Measurements from ENCODE around the gene DPYSL4. TPM values are rescaled to one million over a fixed set of nuclear protein-coding genes. Genes with fewer than 3 reads are reported as not detected.
"Not testable (repeated sequence)": the region's sequence is repeated elsewhere in the genome, so short reads cannot be mapped to it uniquely, and the experiment has no call there.

Gene DPYSL4
- total RNA-seq, 1 donor from 2014 or later: 35.2 TPM

DNA sequence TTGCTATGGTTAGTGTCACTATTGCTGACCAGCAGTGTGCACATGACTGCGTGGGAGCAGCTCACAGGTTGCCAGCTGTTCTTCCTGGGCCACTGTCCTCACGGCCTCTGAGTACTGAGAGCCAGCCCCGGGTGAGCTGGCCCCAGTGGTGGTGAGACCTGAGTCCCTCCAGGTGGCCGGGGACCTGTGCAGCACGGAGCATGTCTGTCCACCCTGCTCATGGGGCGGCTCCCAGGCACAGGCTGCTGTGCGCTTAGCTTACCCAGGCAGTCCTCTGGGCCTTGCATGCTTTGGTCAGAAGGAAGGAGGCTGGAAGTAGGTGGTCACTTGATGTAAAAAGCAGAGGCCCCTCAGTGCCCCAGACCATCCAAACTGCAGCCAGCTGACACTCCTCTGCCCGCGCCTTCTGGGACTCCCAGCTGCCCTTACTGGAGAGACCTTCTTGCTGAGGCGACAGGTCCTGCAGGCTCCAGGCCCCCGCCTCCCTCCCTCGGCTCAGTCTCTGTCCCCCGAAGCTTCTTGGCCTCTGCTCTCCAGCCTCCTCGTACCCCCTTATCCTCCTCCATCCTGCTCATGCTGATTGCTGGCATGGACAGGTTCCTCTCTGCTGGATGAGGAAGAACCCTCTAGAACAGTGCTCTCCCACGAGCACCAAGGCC, 30.9 kb upstream of the DPYSL4 start:
- H3K4me1 Mint-ChIP-seq (ENCODE audit: low read depth): no peaks in the 10 kb centered on the region
- no peaks in the 10 kb centered on the region for H3K36me3 Mint-ChIP-seq (ENCODE audit: low read depth)
- H3K9me3 Mint-ChIP-seq (ENCODE audit: low read depth): no peaks in the 10 kb centered on the region
- DNase-seq (ENCODE audit: low spot score): peak; percentile 93
- TF ChIP-seq, protein P1, sequence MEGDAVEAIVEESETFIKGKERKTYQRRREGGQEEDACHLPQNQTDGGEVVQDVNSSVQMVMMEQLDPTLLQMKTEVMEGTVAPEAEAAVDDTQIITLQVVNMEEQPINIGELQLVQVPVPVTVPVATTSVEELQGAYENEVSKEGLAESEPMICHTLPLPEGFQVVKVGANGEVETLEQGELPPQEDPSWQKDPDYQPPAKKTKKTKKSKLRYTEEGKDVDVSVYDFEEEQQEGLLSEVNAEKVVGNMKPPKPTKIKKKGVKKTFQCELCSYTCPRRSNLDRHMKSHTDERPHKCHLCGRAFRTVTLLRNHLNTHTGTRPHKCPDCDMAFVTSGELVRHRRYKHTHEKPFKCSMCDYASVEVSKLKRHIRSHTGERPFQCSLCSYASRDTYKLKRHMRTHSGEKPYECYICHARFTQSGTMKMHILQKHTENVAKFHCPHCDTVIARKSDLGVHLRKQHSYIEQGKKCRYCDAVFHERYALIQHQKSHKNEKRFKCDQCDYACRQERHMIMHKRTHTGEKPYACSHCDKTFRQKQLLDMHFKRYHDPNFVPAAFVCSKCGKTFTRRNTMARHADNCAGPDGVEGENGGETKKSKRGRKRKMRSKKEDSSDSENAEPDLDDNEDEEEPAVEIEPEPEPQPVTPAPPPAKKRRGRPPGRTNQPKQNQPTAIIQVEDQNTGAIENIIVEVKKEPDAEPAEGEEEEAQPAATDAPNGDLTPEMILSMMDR (IDR thresholded peaks at IDR 0.05): no peak
- H3K27me3 Mint-ChIP-seq (ENCODE audit: low read depth): no peaks in the 10 kb centered on the region
- no peak overlapping the region for H3K4me3 Mint-ChIP-seq (ENCODE audit: unreplicated experiment)
- no peak overlapping the region for H3K27ac Mint-ChIP-seq (ENCODE audit: unreplicated experiment)

DNA sequence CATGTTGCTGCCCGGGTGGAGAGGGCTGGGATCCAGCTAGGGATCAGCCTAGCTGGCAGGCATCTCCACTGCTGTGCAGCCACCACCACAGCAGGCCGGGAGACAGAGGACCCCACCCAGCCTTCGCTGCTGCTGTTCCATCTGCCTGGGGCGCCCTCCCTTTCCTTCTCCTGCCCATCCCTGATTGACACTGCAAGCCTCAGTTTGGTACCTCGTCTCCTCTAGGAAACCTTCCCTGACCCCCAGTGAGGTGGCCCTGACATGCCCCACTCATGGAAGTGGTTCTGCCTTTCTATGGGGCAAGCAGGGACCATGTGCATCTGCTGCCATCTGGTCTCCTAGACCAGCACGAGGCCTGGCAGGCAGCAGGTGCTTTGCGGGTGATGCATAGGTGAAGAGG, 30.4 kb upstream of the DPYSL4 start:
- Mint-ChIP-seq H3K36me3 (ENCODE audit: low read depth) (no peaks in the 10 kb centered on the region), H3K4me3 (ENCODE audit: unreplicated experiment) (no peak overlapping the region), H3K27ac (ENCODE audit: unreplicated experiment) (no peak overlapping the region), H3K9me3 (ENCODE audit: low read depth) (no peaks in the 10 kb centered on the region), H3K4me1 (ENCODE audit: low read depth) (no peaks in the 10 kb centered on the region), H3K27me3 (ENCODE audit: low read depth) (no peaks in the 10 kb centered on the region)
- TF ChIP-seq, protein P1 (IDR thresholded peaks at IDR 0.05): no peak
- peak; percentile 58 for DNase-seq (ENCODE audit: low spot score)

DNA sequence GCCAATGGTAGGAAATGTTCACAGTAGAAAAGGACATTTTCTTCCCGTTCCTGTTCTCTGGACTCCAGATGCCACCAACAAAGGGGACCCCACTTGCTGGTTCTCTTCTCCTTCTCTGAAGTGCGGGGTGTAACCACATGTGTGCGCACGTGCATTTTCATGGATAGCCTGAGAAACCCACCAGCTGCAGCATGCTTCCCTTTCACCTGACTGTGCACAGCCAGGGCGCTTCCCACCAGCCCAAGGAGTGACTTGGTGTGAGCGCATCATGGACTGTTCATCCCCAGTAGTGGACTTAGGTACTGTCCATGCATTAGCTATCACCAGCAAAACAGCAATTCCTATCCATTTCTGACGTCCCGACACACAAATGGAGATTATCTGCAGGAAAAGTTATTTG, 29.6 kb upstream of the DPYSL4 start:
- no peak overlapping the region for H3K4me3 Mint-ChIP-seq (ENCODE audit: unreplicated experiment)
- no peaks in the 10 kb centered on the region for H3K36me3 Mint-ChIP-seq (ENCODE audit: low read depth)
- no peak for DNase-seq (ENCODE audit: low spot score)
- H3K9me3 Mint-ChIP-seq (ENCODE audit: low read depth): no peaks in the 10 kb centered on the region
- no peak overlapping the region for H3K27ac Mint-ChIP-seq (ENCODE audit: unreplicated experiment)
- peaks cover 3% of the 10 kb centered on the region for H3K4me1 Mint-ChIP-seq (ENCODE audit: low read depth)
- H3K27me3 Mint-ChIP-seq (ENCODE audit: low read depth): no peaks in the 10 kb centered on the region
- TF ChIP-seq, protein P1 (IDR thresholded peaks at IDR 0.05): no peak

DNA sequence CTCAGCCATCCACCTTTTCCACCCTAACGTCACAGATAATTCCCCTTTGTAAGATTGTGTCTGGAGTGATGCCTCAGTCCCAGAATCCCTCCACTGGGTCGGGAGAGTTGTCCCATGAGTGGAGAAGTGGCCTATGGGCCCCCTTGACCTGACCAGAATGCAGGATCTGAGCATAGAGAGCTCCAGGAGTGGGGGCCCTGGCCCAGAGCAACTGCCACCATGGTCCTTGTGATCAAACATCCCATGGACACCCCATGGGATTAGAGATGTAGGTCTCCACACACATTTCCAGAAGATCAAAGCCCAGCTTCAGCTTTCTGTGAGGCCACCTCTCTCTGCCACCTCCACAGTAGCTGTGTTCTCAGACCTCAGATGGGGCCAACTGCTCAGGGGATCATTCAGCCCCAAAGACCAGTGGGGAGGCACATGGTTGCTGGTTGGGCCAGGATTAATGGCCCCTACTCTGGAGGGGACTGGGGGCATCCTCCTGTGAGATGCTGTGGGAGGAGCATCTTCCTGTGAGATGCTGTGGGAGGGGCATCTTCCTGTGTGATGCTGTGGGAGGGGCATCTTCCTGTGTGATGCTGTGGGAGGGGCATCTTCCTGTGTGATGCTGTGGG, 28.5 kb upstream of the DPYSL4 start:
- DNase-seq (ENCODE audit: low spot score): peak; percentile 39
- Mint-ChIP-seq H3K4me3 (ENCODE audit: unreplicated experiment) (no peak overlapping the region), H3K4me1 (ENCODE audit: low read depth) (peaks cover 7% of the 10 kb centered on the region), H3K9me3 (ENCODE audit: low read depth) (no peaks in the 10 kb centered on the region), H3K27ac (ENCODE audit: unreplicated experiment) (no peak overlapping the region), H3K36me3 (ENCODE audit: low read depth) (no peaks in the 10 kb centered on the region), H3K27me3 (ENCODE audit: low read depth) (no peaks in the 10 kb centered on the region)
- TF ChIP-seq, protein P1 (IDR thresholded peaks at IDR 0.05): no peak

DNA sequence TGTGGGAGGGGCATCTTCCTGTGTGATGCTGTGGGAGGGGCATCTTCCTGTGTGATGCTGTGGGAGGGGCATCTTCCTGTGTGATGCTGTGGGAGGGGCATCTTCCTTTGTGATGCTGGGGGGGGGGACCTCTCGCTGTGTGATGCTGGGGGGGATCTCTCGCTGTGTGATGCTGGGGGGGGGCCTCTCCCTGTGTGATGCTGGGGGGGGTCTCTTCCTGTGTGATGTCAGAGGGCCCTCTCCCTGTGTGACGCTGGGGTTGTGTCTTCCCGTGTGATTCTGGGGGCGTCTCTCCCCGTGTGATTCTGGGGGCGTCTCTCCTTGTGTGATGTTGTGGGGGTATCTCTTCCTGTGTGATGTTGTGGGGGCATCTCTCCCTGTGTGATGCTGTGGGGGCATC, 27.9 kb upstream of the DPYSL4 start:
- H3K9me3 Mint-ChIP-seq (ENCODE audit: low read depth): no peaks in the 10 kb centered on the region
- H3K36me3 Mint-ChIP-seq (ENCODE audit: low read depth): no peaks in the 10 kb centered on the region
- H3K4me3 Mint-ChIP-seq (ENCODE audit: unreplicated experiment): no peak overlapping the region
- H3K27ac Mint-ChIP-seq (ENCODE audit: unreplicated experiment): no peak overlapping the region
- peaks cover 7% of the 10 kb centered on the region for H3K4me1 Mint-ChIP-seq (ENCODE audit: low read depth)
- TF ChIP-seq, protein P1 (IDR thresholded peaks at IDR 0.05): no peak
- peaks cover 2% of the 10 kb centered on the region for H3K27me3 Mint-ChIP-seq (ENCODE audit: low read depth)
- DNase-seq (ENCODE audit: low spot score): no peak

DNA sequence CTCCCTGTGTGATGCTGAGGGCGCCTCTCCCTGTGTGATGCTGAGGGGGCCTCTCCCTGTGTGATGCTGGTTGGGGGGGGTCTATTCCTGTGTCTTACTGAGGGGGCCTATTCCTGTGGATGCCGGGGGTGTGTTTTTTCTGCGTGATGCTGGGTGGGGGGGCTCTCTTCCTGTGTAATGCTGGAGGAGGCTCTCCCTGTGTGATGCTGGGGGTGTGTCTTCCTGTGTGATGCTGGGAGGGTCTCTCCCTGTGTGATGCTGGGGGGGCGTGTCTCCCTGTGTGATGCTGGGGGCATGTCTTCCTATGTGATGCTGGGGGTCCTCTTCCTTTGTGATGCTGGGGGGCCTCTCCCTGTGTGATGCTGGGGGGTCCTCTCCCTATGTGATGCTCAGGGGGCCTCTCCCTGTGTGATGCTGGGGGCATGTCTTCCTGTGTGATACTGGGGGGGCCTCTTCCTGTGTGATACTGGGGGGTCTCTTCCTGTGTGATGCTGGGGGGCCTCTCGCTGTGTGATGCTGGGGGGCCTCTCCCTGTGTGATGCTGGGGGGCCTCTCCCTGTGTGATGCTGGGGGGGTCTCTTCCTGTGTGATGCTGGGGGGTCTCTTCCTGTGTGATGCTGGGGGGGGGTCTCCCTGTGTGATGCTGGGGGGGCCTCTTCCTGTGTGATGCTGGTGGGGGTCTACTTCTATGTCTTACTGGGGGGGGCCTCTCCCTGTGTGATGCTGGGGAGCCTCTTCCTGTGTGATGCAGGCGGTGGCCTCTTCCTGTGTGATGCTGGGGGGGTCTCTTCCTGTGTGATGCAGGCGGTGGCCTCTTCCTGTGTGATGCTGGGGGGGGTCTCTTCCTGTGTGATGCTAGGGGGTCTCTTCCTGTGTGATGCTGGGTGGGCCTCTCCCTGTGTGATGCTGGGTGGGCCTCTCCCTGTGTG, 27.2 kb upstream of the DPYSL4 start:
- H3K4me3 Mint-ChIP-seq (ENCODE audit: unreplicated experiment); H3K27ac Mint-ChIP-seq (ENCODE audit: unreplicated experiment); H3K36me3 Mint-ChIP-seq (ENCODE audit: low read depth); H3K9me3 Mint-ChIP-seq (ENCODE audit: low read depth); H3K4me1 Mint-ChIP-seq (ENCODE audit: low read depth); H3K27me3 Mint-ChIP-seq (ENCODE audit: low read depth): not testable (repeated sequence)
- peak; percentile 36 for DNase-seq (ENCODE audit: low spot score)

DNA sequence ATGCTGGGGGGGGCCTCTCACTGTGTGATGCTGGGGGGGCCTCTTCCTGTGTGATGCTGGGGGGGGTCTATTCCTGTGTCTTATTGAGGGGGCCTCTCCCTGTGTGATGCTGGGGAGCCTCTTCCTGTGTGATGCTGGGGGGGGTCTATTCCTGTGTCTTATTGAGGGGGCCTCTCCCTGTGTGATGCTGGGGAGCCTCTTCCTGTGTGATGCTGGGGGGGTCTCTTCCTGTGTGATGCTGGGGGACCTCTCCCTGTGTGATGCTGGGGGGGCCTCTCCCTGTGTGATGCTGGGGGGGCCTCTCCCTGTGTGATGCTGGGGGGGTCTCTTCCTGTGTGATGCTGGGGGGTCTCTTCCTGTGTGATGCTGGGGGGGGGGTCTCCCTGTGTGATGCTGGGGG, 26.5 kb upstream of the DPYSL4 start:
- H3K36me3 Mint-ChIP-seq (ENCODE audit: low read depth); H3K9me3 Mint-ChIP-seq (ENCODE audit: low read depth); H3K4me3 Mint-ChIP-seq (ENCODE audit: unreplicated experiment); H3K4me1 Mint-ChIP-seq (ENCODE audit: low read depth); DNase-seq (ENCODE audit: low spot score); H3K27me3 Mint-ChIP-seq (ENCODE audit: low read depth); H3K27ac Mint-ChIP-seq (ENCODE audit: unreplicated experiment): not testable (repeated sequence)
